Endothelial cell of umbilical vein (primary cell): Measurements from ENCODE around the gene C1QB.

ENCODE experiments used
- CTCF ChIP-seq, 2 donors: IDR thresholded peaks; 1 replicate in 1 of 2; 2 replicates in 1 of 2; pipeline ENCODE4 v1.5.1; 2011; ENCODE audit warnings: low read length in 2 of 2, mild to moderate bottlenecking in 2 of 2, moderate library complexity in 2 of 2, control low read depth in 1 of 2, inconsistent platforms in 1 of 2, low read depth in 1 of 2; ENCODE audit not compliant: insufficient read depth in 1 of 2; ENCODE audit errors: extremely low read depth in 1 of 2
- EZH2 ChIP-seq: IDR thresholded peaks from 2 replicates; pipeline ENCODE4 v1.6.1; 2012; ENCODE audit warnings: borderline replicate concordance, low read depth, mild to moderate bottlenecking, moderate library complexity, low read length, inconsistent platforms; ENCODE audit not compliant: severe bottlenecking
- FOS ChIP-seq: IDR thresholded peaks from 2 replicates; pipeline ENCODE4 v1.6.1; 2011; ENCODE audit warnings: mild to moderate bottlenecking, low read length, moderate library complexity, borderline replicate concordance; ENCODE audit not compliant: insufficient read depth
- MYC ChIP-seq: IDR thresholded peaks from one replicate; pipeline ENCODE4 v1.6.1; 2011; ENCODE audit warnings: mild to moderate bottlenecking, low read depth, low read length
- POLR2A ChIP-seq: IDR thresholded peaks from 2 replicates; pipeline ENCODE4 v1.6.1; 2012; ENCODE audit warnings: low read depth, mild to moderate bottlenecking, control low read depth, low read length

- TF ChIP-seq POLR2A, result no peak
- no peak for TF ChIP-seq MYC
- no peak for TF ChIP-seq CTCF (IDR thresholded peaks at IDR 0.05; ENCODE audit: extremely low read depth in 1 of 2, insufficient read depth in 1 of 2, low read depth in 1 of 2, low read length in 2 of 2)
- TF ChIP-seq EZH2, result no peak
- no peak for TF ChIP-seq FOS
These were observed 39.1 kb upstream of the C1QB start for GRCh38 chr1:22613951-22614350.
